CD4-positive, alpha-beta T cell treated with Interleukin-1 beta for 1 hour (primary cell): ENCODE results near the gene TGIF2.
"Not testable (repeated sequence)": the region's sequence is repeated elsewhere in the genome, so short reads cannot be mapped to it uniquely, and the experiment has no call there.

Experiments used
- DNase-seq, 2 donors: peaks; one replicate each; pipeline ENCODE4 v3.0.0-alpha.2; 2020 to 2022

The TGIF2 gene

GRCh38 chr20:36579996-36580545 is 6.7 kb downstream of the TGIF2 start:
- DNase-seq = no peak

- DNase-seq = no peak
Measured at GRCh38 chr20:36582322-36582721, 8.9 kb downstream of the TGIF2 start.

GRCh38 chr20:36582821-36583220 is 9.4 kb downstream of the TGIF2 start:
- DNase-seq = no peak

GRCh38 chr20:36584018-36584481 is 10.7 kb downstream of the TGIF2 start:
- DNase-seq = no peak

GRCh38 chr20:36585410-36586125 is 12.2 kb downstream of the TGIF2 start:
- no peak for DNase-seq

- DNase-seq = no peak
Measured at GRCh38 chr20:36587388-36588070, 14.1 kb downstream of the TGIF2 start.

GRCh38 chr20:36591281-36591680 is 17.9 kb downstream of the TGIF2 start:
- no peak for DNase-seq

GRCh38 chr20:36591854-36592641 is 18.7 kb downstream of the TGIF2 start:
- peak; percentile 57 to 71 for DNase-seq

GRCh38 chr20:36593347-36593929 is 20.0 kb downstream of the TGIF2 start:
- DNase-seq = no peak

GRCh38 chr20:36599912-36600345 is 26.5 kb downstream of the TGIF2 start:
- no peak for DNase-seq

- no peak for DNase-seq
Measured at GRCh38 chr20:36601540-36601939, 28.1 kb downstream of the TGIF2 start.

GRCh38 chr20:36604952-36605398 is 31.6 kb downstream of the TGIF2 start:
- DNase-seq = peak; percentile 68 to 73

- DNase-seq = peak; percentile 99
Measured at GRCh38 chr20:36605399-36606157, 32.2 kb downstream of the TGIF2 start, which contains the start of gene RAB5IF. TSS of gene RAB5IF (plus strand) at chr20:36605779. CDS start at chr20:36605952, 173 bp downstream.

GRCh38 chr20:36606158-36607066 is 33.0 kb downstream of the TGIF2 start:
- DNase-seq = peak in 1 of 2 donors; percentile 31

GRCh38 chr20:36607586-36608387 is 34.4 kb downstream of the TGIF2 start:
- DNase-seq = no peak

GRCh38 chr20:36608388-36608728 is 35.0 kb downstream of the TGIF2 start:
- DNase-seq = not testable (repeated sequence)

GRCh38 chr20:36611625-36612024 is 38.2 kb downstream of the TGIF2 start:
- no peak for DNase-seq

GRCh38 chr20:36613974-36614373 is 40.6 kb downstream of the TGIF2 start:
- DNase-seq = no peak

GRCh38 chr20:36614781-36615557 is 41.6 kb downstream of the TGIF2 start:
- no peak for DNase-seq
